GM03348 (cell line): ENCODE measurements around the gene PLXNB2.

Experiments used
- DNase-seq: peaks from one replicate; pipeline ENCODE4 v3.0.0; 2012; ENCODE audit warnings: low spot score

Gene PLXNB2

GRCh38 chr22:50252082-50253045 is 55.1 kb downstream of the PLXNB2 start:
- DNase-seq: peak; percentile 82

- DNase-seq: no peak
Measured at GRCh38 chr22:50251477-50252081, 55.9 kb downstream of the PLXNB2 start.

- peak; percentile 95 for DNase-seq
Measured at GRCh38 chr22:50250555-50251476, 56.6 kb downstream of the PLXNB2 start, which contains the start of gene HDAC10. Gene HDAC10 (minus strand): TSS chr22:50251265. CDS start chr22:50251032, 233 bp downstream.

GRCh38 chr22:50250249-50250554 is 57.2 kb downstream of the PLXNB2 start:
- no peak for DNase-seq

- DNase-seq: no peak
Measured at GRCh38 chr22:50249341-50250248, 57.9 kb downstream of the PLXNB2 start.

- no peak for DNase-seq
Measured at GRCh38 chr22:50248196-50249081, 59.0 kb downstream of the PLXNB2 start.

- DNase-seq: no peak
Measured at GRCh38 chr22:50247748-50248147, 59.7 kb downstream of the PLXNB2 start.

GRCh38 chr22:50246242-50247175 is 60.9 kb downstream of the PLXNB2 start:
- DNase-seq: no peak

GRCh38 chr22:50245214-50246072 is 62.0 kb downstream of the PLXNB2 start:
- DNase-seq: no peak

- peak; percentile 96 for DNase-seq
Measured at GRCh38 chr22:50244420-50245213, 62.8 kb downstream of the PLXNB2 start, which contains the start of gene TUBGCP6. Gene TUBGCP6 (minus strand): TSS chr22:50245023. CDS start chr22:50244459, 564 bp downstream.

GRCh38 chr22:50243685-50244419 is 63.6 kb downstream of the PLXNB2 start:
- no peak for DNase-seq

GRCh38 chr22:50242406-50242949 is 65.0 kb downstream of the PLXNB2 start:
- no peak for DNase-seq

- no peak for DNase-seq
Measured at GRCh38 chr22:50238755-50239154, 68.7 kb downstream of the PLXNB2 start.

GRCh38 chr22:50236731-50237409 is 70.6 kb downstream of the PLXNB2 start:
- no peak for DNase-seq

- DNase-seq: no peak
Measured at GRCh38 chr22:50233223-50233622, 74.2 kb downstream of the PLXNB2 start.
